Measurements from ENCODE around the gene CFAP54.

CFAP54 gene

GRCh38 chr12:96876966-96877365 lies 387.6 kb downstream of the CFAP54 start:
- DNase-seq (ENCODE audit: insufficient read length, low spot score) (no peak), FAIRE-seq (no peak)

GRCh38 chr12:96878704-96879103 lies 389.3 kb downstream of the CFAP54 start:
- no peak for DNase-seq (ENCODE audit: insufficient read length, low spot score)
- no peak for FAIRE-seq

- DNase-seq (ENCODE audit: insufficient read length, low spot score), result no peak
- FAIRE-seq, result no peak
These were observed 389.9 kb downstream of the CFAP54 start for GRCh38 chr12:96879301-96879700.

- no peak for FAIRE-seq
- no peak for DNase-seq (ENCODE audit: insufficient read length, low spot score)
These were observed 390.8 kb downstream of the CFAP54 start for GRCh38 chr12:96880220-96880619.

GRCh38 chr12:96881608-96882007 lies 392.2 kb downstream of the CFAP54 start:
- DNase-seq (ENCODE audit: insufficient read length, low spot score) (no peak), FAIRE-seq (no peak)

GRCh38 chr12:96882862-96883261 lies 393.5 kb downstream of the CFAP54 start:
- DNase-seq (ENCODE audit: insufficient read length, low spot score), result no peak

GRCh38 chr12:96883571-96883970 lies 394.2 kb downstream of the CFAP54 start:
- FAIRE-seq, result no peak

More at GRCh38 chr12:96882862-96883261, 393.5 kb downstream of the CFAP54 start:
- FAIRE-seq, result no peak

GRCh38 chr12:96886998-96887677 lies 397.8 kb downstream of the CFAP54 start:
- DNase-seq (ENCODE audit: insufficient read length, low spot score) (no peak), FAIRE-seq (no peak)

More at GRCh38 chr12:96883571-96883970, 394.2 kb downstream of the CFAP54 start:
- DNase-seq (ENCODE audit: insufficient read length, low spot score), result no peak

- DNase-seq (ENCODE audit: insufficient read length, low spot score) (no peak), FAIRE-seq (no peak)
These were observed 400.0 kb downstream of the CFAP54 start for GRCh38 chr12:96889273-96889933.

- no peak for DNase-seq (ENCODE audit: insufficient read length, low spot score)
- FAIRE-seq, result no peak
These were observed 401.0 kb downstream of the CFAP54 start for GRCh38 chr12:96890331-96890730.

- DNase-seq (ENCODE audit: insufficient read length, low spot score) (no peak), FAIRE-seq (no peak)
These were observed 402.7 kb downstream of the CFAP54 start for GRCh38 chr12:96892104-96892503.

GRCh38 chr12:96897421-96897820 lies 408.0 kb downstream of the CFAP54 start:
- FAIRE-seq, result no peak
- no peak for DNase-seq (ENCODE audit: insufficient read length, low spot score)

- no peak for FAIRE-seq
- DNase-seq (ENCODE audit: insufficient read length, low spot score), result no peak
These were observed 411.8 kb downstream of the CFAP54 start for GRCh38 chr12:96901175-96901574.

- DNase-seq (ENCODE audit: insufficient read length, low spot score) (no peak), FAIRE-seq (no peak)
These were observed 412.7 kb downstream of the CFAP54 start for GRCh38 chr12:96902076-96902475.

- DNase-seq (ENCODE audit: insufficient read length, low spot score) (no peak), FAIRE-seq (no peak)
These were observed 417.1 kb downstream of the CFAP54 start for GRCh38 chr12:96906498-96906848.

- FAIRE-seq, result peak; percentile 95
- DNase-seq (ENCODE audit: insufficient read length, low spot score), result peak; percentile 88
These were observed 417.7 kb downstream of the CFAP54 start, which contains the start of gene NEDD1 for GRCh38 chr12:96906849-96907670. Gene NEDD1 (plus strand): TSS chr12:96907257. CDS start chr12:96909760, 2,503 bp downstream.

- FAIRE-seq (peak; percentile 92), DNase-seq (ENCODE audit: insufficient read length, low spot score) (no peak)
These were observed 418.5 kb downstream of the CFAP54 start for GRCh38 chr12:96907671-96908422.

GRCh38 chr12:96908423-96908675 lies 419.0 kb downstream of the CFAP54 start:
- FAIRE-seq (no peak), DNase-seq (ENCODE audit: insufficient read length, low spot score) (no peak)

- FAIRE-seq (no peak), DNase-seq (ENCODE audit: insufficient read length, low spot score) (no peak)
These were observed 422.9 kb downstream of the CFAP54 start for GRCh38 chr12:96912261-96912660.

GRCh38 chr12:96912943-96913342 lies 423.6 kb downstream of the CFAP54 start:
- FAIRE-seq, result no peak
- no peak for DNase-seq (ENCODE audit: insufficient read length, low spot score)

Data from GM19239 (cell line).